B cell (primary cell): ENCODE results near the gene GLIS1.

Experiments used
- CTCF ChIP-seq: fragments of 200-600 bp; IDR thresholded peaks from one replicate; pipeline ENCODE4 v1.8.0; 2022; ENCODE audit warnings: antibody characterized with exemption, mild to moderate bottlenecking
- EZH2 ChIP-seq: IDR thresholded peaks from 2 replicates; pipeline ENCODE4 v1.6.1; 2012; ENCODE audit warnings: borderline replicate concordance, low read depth, mild to moderate bottlenecking, moderate library complexity, low read length; ENCODE audit not compliant: insufficient read depth, poor library complexity, severe bottlenecking

- TF ChIP-seq EZH2 (no peak), CTCF (no peak)
Observed at GRCh38 chr1:53593758-53594380, 145.1 kb downstream of the GLIS1 start.
